Testis (tissue), 2 donors: ENCODE data around the gene CYTL1.

Experiments used
- POLR2A ChIP-seq: fragments of 450-650 bp; IDR thresholded peaks from one replicate; pipeline ENCODE4 v1.6.1; 2017; ENCODE audit warnings: antibody characterized with exemption, mild to moderate bottlenecking, moderate library complexity
- TF ChIP-seq, protein P1 (sequence below), 3 experiments: fragments of 450-650 bp in 2 of 3; fragments of 200-600 bp in 1 of 3; sonication (generic) in 1 of 3; IDR thresholded peaks; one replicate each; pipeline ENCODE4 v1.5.1; 2016 to 2019; ENCODE audit warnings: antibody characterized with exemption in 3 of 3, mild to moderate bottlenecking in 2 of 3, moderate library complexity in 1 of 3

DNA sequence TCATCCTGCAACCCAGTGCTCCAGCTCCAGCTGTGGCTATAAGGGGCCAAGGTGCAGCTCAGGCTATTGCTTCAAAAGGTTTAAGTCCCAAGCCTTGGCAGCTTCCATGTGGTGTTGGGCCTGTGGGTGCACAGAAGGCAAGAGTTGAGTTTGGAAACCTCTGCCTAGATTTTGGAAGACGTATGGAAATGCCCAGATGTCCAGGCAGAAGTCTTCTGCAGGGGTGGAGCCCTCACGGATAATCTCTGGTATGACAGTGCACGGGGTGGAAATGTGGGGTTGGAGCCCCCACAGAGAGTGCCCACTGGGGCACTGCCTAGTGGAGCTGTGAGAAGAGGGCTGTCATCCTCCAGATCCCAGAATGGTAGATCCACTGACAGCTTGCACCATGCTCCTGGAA, 44.5 kb downstream of the CYTL1 start:
- TF ChIP-seq, protein P1, sequence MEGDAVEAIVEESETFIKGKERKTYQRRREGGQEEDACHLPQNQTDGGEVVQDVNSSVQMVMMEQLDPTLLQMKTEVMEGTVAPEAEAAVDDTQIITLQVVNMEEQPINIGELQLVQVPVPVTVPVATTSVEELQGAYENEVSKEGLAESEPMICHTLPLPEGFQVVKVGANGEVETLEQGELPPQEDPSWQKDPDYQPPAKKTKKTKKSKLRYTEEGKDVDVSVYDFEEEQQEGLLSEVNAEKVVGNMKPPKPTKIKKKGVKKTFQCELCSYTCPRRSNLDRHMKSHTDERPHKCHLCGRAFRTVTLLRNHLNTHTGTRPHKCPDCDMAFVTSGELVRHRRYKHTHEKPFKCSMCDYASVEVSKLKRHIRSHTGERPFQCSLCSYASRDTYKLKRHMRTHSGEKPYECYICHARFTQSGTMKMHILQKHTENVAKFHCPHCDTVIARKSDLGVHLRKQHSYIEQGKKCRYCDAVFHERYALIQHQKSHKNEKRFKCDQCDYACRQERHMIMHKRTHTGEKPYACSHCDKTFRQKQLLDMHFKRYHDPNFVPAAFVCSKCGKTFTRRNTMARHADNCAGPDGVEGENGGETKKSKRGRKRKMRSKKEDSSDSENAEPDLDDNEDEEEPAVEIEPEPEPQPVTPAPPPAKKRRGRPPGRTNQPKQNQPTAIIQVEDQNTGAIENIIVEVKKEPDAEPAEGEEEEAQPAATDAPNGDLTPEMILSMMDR (IDR thresholded peaks at IDR 0.05), result no peak
- TF ChIP-seq POLR2A, result no peak
